Hematopoietic multipotent progenitor cell treated with erythropoietin and hydrocortisone succinate and interleukin-3 and kit ligand, for 15 days (in vitro differentiated cells): Measurements from ENCODE around the gene CTAGE1.
"Not testable (repeated sequence)": the region's sequence is repeated elsewhere in the genome, so short reads cannot be mapped to it uniquely, and the experiment has no call there.

ENCODE experiments used
- DNase-seq: peaks from one replicate; pipeline ENCODE4 v3.0.0-alpha.2; 2015; ENCODE audit warnings: low spot score

Gene CTAGE1

DNA sequence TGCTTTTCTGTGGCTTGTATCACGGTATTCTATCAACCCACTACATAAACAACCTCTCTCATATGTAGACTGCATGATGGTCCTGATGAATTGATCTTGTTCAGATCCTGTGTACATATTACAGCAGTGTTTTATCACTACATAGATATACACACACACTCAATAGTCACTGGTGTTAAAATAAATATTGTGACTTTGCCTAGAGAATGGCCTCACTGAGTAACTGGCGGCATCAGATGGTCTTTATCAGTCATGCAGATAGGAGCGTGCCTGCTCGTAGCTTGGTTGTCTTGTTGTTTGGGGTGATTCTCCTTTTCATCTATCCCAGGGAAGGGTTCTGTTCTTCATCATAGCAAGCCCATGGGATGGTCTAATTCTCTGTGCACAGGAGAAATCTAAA is 18.4 kb upstream of the CTAGE1 start:
- DNase-seq, result no peak

DNA sequence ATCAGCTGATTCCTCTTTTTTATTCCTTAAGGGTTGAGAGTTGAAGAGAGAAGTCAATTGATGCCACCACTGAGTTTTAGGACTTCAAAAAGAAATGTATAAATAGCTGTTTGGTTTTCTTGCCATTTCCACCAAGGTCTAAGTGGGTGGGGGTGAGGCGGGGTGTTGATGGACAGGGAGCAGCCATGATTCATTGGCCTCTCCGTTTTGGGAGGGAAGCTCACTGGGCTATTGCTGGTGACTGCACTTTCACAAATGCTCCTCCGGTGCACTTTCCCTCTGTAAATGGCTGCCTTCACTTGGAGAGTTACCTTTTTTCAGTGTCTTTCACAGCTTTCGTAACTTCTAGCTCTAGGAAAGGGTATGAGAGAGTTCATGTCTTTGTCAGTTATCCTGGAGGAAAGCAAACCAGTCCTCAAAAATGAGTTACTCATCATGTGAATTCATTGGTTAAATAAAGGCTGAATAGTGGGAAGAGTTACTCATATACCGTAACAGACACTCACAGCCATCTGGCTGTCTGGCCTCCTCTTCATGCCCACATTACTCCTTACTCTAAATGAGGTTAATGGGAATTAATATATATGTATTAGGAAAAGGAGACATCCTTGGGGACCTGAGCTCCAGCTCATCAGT is 17.4 kb upstream of the CTAGE1 start:
- DNase-seq, result no peak

DNA sequence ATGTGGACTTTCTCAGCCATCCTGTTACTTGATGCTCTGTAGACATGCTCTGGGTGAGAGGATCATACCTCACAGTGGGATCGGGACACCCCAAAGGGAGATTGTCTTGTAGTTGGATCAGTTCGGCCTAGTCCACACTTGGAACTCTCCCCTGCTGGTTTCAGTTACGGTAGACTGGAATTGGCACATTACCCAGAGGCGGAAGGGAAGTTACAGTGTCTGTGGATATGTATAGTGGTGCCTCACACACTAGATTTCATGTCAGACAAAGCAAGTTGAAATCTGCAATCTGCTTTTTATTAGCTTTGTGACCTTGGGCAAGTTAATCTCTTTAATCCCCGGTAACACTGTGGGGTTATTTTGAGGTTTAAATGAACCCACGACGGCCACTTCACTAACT is 16.2 kb upstream of the CTAGE1 start:
- DNase-seq, result no peak

DNA sequence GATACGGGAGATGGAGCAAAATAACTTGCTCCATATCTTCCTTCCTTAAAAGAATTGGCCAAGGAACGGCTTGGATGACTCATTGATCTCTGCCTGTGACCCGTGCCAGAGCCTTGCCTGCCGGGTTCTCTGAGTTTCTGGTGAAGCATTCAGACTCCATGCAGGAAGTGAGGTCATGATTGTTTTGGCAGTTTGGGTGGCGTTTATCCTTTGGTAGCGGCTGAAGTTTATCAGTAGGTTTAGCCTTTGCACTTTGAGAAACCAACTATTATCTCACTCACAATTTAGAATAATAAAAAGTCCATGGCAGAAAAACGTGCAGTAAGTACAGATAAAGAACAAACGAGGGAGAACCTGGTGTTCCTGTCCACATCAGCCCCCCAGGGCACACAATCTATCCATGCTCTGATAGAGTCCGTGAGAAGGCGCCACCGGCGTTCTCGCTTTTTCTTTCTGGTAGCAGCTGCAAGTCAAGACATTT is 15.0 kb upstream of the CTAGE1 start:
- no peak for DNase-seq

DNA sequence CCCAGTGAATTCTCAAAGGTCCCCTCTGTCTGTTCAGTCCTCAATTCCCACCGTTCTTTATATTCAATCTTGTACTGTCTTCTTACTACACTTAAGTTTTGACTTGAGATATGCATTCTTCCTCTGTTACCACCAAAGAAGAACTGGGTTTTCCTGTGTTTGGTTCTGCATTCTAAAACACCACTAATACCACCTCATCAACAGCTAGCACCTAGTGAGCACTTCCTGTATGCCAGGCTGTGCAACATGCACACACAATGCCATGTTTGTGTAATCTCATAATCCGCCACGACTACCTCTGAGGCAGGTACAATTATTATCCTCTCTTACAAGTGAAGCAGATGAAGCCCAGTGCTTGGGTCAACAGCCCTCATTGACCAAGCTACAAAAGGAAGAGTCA is 11.8 kb upstream of the CTAGE1 start:
- DNase-seq, result no peak

DNA sequence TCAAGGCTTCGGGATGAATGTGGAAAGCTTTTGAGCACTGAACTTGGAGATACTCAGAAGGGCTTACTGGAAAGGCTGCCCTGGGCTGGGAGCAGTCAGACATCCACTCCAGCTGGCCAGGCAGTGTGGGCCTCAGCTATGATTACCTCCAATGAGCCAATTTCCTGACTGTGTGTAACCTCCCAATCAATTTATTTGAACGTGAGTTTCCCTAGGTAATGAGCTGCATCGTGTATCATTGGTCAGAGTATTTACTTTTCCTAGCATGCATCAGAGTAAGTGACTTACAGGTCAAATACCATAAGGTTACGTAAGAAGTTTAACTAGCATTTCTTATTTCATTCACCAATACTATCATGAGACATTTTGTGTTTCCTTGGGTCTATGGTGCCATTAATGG is 11.0 kb upstream of the CTAGE1 start:
- DNase-seq, result no peak

DNA sequence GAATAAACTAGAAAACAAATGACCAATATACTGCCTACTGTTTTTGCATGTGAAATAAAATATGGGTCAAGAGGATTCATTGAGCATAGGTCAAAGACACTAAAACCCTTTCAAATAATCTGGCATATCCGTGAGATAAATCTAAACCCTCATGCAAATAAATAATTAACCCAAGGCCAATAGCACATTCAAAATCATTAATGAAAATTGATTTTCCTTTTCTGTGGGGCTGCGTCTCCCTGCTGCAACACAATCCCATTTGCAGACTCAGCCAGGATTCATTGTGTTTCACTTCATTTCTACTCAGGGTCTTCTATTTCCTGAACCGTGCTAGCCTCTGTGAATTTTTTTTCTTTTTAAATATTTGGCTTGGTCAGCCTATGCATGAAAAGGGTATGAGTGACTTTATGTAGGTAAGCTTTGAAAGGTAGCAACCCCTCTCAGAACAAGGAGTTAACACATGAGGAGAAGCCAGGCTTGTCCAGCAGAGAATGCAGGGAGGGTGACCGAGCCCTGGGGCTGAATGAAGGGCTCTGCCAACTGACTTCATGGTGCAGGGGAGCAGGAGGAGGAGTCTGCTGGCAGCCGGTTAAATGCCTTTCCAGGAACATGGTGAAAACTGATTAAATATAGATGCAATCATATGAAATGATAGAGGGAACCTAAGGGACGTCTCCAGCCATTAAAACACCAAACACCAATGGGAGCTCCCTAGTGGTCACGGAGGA is 10.3 kb upstream of the CTAGE1 start:
- no peak for DNase-seq

DNA sequence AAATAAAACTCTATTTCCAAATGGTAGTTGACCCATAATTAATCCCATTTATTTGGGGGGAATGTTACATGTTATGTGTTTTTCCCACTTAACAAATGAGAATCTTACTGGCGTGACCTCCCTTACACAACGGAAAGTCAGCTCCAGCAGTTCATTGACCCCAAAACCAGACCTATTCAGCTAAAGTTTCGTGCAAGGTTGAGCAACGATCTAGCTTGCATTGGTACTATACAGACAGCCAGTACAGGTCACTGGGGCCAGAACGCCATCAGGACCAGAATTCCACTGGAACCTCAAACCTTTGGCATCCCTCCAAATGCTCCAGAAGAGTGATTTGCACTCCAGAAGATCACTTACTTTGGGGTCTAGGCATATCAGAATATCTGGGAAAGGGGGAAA is 6.8 kb upstream of the CTAGE1 start:
- no peak for DNase-seq

DNA sequence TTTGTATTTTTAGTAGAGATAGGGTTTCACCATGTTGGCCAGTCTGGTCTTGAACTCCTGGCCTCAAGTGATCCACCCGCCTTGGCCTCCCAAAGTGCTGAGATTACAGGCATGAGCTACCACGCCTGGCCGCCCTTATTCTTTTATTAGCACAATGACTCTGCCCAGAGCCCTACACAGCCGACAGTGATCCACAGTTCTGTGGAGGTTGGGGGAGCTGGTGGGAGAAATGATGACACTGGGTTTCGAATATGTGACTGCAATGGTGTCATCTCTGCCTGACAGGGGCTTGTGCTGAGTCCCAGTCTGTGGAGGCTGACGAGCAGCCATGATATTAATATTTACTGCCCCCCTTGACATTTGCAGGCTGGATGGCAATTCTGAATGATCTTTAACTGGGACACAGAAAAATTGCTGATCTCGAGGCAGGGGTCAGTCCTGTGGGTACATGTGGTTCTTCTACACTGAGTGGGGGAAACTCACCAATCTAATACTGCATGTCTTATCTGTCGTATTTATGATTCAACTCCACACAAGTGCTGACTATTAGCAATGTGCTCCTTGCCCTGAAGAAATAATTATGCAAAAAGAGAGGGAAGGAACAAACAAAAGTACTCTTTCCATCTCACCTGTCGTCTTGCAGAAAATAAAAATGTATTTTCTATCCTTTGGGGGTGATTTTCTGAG is 6.3 kb upstream of the CTAGE1 start:
- no peak for DNase-seq

DNA sequence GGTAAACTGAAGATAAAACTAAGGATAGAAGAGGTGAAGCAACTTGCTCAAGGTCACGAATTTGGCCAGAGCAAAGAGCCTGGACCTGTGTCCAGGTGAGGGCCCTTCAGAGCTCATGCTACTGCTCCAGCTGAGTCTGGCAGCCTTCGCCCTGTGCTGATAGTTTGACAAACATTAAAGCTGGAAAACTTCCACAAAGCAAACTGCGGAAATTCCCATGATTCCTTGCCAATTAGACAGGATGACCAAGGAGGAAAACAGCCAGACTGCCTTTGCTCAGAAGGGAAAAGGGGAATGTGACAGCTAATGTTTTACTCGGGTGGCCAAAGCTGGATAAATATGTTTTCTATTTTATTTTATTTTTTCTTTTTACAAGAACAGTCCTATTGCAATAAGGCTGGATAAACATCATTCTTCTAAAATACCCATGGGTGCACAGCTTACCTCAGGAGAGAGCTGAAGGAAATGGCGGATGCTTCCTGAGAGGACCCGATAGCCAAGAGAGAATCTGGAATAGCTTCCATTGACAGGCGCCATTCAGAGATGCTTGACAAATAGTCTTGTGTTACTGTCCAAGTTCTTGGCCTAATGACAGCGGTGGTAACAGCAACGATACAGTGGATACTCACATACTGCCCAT is 5.3 kb upstream of the CTAGE1 start:
- DNase-seq, result no peak

DNA sequence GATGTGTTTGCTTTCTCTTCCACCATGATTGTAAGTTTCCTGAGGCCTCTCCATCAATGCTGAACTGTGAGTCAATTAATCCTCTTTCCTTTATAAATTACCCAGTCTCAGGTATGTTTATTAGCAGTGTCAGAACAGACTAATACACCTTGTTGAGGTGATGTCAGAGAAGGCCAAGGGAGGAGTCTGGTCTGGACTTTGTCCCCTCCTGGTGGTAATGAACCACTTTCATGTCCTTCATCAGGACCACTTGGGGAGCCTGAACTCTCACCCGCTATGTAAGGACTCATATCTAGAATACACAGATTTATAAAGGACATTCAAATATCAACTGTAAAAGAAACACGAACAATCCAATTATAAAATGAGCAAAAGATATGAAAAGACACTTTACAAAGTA is 2.9 kb upstream of the CTAGE1 start:
- DNase-seq, result no peak

DNA sequence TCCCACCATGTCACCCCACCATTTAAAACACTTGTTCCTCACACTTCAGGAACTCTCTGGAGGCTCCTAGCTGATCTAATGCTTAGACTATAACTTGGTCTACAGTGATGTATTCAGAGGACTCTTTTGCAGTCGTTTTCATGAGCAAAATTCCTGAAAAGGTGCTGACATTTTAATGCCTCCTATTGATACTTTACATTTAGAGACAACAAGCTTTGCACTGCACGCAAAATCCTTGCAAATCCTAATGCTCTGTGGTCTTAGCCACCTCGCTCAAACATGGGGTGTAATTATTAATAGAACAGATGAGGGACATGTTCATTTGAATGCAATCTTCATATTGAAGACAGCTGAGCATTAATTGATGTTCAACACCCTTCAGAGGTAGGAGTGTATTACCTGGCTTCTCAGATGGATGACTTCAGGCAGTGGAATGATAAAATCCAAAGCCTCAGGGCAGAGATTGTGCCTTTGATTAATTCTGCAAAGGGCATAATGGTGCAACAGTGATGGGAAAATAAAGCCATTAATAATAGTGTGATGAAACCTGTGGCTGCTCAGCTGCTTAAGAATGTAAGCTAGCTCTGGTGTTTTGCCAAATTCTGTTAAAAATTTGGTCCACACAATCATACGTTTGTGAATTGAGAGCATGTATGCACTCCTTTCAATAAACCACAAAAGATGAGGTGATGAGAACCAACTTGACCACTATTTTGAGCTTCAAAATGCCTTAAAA is 5.4 kb downstream of the CTAGE1 start:
- no peak for DNase-seq

DNA sequence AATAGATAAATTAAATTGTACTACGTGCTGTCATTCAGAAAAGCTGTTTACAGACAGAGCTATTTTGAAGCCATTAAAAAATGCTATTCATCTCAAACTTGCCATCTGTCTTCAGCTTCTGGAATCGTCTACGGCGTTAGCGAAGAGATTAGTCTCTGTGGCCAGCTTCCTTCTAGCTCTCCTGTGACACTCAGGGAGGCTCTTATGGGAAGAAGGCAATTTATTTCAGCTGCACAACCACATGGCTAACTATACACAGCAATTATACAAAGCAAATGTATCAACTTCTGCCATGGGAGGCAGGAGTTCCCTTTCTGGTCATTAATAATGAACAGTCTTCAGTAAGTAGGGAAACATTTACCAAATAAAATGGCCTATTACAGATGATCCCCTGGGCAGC is 6.3 kb downstream of the CTAGE1 start:
- no peak for DNase-seq

DNA sequence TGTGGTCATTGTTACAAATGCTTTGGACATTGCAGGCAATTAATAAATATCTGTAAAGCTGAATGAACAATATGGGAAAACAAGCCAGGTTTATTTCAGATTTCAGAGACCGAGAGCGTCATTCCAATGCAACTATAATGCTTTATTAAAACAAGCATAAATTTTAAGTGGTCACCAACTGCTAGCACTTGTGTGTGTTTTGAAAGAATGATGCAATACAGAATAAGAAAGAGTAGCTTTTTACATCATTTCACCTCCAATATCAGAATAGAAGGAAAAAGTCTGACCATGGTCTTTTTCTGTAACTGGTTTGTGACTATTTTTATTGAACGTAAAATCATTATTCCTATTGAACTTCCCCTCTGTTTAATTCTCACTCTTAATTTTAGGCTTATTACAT is 7.6 kb downstream of the CTAGE1 start:
- DNase-seq, result no peak

DNA sequence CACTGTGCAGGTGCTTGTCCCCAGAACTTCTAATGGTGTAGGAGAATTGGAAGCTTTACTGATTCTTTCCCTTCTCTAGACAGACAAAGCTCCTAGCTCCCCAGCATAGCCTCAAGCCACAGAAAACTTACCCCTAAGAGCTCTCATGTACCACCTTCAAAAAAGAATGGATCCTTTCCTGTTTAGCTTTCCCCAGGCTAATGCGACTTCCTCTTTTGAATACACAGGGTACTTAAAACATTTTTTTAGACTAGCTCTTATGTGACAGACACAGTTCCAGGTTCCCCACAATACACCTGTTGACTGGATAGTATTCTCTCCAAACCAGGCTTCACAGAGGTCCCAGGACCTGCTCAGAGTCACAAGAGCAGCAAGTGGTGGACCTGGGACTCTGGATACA is 8.3 kb downstream of the CTAGE1 start:
- DNase-seq, result no peak

DNA sequence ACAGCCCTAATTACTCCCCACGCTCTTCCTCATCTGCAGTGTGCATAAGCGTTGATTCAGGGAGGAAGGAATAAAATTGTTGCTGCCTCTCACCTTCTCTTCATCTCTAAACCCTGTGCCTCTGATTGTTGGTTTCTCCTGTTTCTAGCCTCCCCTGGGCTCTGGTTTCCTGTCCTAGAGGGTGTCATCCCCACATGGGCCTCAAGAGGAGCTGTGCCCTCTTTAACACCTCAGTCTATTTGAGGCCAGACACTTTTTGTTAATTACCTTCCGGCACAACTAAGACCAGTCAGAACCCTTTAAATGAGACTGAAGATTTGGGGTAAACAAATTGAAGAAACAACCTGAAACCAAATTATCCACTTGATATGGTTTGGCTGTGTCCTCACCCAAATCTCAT is 9.7 kb downstream of the CTAGE1 start:
- no peak for DNase-seq

DNA sequence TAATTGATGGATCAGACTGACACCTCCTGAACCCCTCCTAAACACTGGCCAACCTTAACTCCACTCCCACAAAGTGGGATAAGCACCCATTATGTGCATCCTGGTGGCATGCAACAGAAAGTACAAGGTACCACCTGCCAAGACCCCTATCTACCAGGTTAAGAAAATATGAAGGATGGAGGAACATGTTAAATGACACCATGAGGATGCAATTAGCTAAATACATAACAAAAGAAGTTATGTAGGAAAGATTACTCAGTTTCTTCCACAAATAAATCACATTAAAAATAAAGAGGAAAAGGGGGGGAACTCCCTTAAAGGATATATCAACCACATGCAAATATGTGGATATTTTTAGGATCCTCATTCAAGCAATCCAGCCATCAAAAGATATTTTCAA is 12.6 kb downstream of the CTAGE1 start:
- DNase-seq, result no peak

DNA sequence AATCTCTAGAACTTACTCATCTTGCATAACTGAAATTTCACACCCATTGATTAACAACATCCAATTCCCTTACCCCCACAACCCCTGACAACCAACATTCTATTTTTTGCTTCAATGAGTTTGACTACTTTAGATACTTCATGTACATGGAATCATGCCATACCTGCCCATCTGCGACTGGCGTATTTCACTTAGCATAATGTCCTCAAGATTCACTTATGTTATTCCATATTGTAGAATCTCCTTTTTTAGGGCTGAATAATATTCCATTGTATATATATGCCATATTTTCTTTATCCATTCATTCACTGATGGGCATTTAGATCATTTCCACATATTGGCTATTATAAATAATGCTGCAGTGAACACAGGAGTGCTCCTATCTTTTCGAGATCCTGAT is 13.8 kb downstream of the CTAGE1 start:
- DNase-seq, result no peak

DNA sequence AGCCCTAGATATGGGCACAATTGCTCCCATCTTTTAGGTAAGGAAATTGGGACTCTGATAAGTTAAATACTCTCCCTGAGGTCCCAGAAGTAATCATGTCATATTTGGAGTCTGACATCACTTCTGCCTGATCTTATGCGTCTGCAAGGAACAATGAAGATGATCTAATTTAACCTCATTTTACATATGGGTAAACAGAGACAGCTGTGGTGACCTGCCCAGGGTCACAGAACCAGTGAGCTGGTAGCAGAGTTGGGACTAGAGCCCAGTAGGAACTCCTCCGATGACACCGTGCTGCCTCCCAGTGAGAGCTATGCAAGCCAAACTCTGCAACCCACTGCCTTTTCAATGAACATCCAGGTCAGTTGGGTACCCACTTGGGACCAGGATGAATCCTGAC is 17.8 kb downstream of the CTAGE1 start:
- DNase-seq, result no peak

DNA sequence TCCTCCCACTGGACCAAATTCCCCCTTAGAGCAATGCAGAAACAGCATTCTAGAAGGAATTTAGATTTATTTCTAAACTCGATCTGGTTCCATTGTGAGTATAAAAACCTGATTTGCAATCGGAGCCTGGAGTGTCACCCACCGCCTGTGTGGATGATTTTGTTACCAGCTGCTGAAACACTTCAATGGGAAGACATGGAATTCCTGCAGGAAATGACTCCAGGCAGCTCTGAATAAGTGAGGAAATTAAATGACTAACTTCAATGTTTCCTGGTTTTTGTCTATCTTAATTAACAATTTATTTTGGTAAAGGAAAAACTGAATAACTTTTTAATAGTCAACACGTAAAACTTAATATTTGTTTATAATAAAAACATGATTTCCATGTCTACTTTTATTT is 19.3 kb downstream of the CTAGE1 start:
- DNase-seq, result no peak

DNA sequence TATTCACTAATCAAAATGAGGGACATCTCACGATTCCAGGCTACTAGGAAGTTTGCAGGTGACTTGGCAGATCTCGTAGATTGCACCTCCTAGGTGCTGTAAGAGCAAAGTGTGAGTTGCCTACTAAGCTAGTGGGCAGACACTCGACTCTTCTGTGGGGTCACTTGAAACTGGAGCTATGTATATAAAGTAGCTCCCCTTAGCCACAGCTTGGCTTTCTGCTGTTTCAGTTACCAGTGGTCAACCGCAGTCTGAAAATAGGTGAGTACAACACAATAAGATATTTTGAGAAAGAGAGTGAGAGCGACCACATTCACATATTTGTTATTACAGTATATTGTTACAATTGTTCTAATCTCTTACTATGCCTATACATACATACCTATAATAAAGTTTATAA is 23.3 kb downstream of the CTAGE1 start:
- DNase-seq, result no peak

DNA sequence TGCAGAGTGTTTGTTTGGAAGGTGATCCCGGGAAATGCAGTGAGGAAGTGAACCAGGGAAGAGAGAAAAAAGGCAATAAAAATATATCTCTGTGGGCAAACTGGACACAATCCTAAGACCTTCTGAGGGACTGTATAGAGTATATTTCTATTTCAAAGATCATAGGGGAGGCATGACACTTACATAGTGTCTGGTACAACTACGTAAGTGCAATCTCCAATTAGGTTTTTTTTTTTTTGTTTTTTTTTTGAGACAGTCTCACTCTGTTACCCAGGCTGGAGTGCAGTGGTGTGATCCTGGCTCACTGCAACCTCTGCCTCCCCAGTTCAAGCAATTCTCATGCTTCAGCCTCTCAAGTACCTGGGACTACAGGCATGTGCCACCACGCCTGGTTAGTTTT is 24.6 kb downstream of the CTAGE1 start:
- DNase-seq, result not testable (repeated sequence)
